Nephron (organoid): ENCODE results near the gene HCLS1.

Experiments used
- H3K27ac Mint-ChIP-seq, 3 experiments: 2 replicates each; pipeline ENCODE4 v1.8.0; 2020; ENCODE audit warnings: mixed read lengths in 3 of 3, mild to moderate bottlenecking in 2 of 3, moderate library complexity in 1 of 3
- H3K27me3 Mint-ChIP-seq: 2 replicates; pipeline ENCODE4 v1.8.0; 2021; ENCODE audit warnings: low read depth, mild to moderate bottlenecking, moderate library complexity, mixed read lengths
- H3K36me3 Mint-ChIP-seq: 2 replicates; pipeline ENCODE4 v1.8.0; 2020; ENCODE audit warnings: low read depth, mixed read lengths
- H3K4me1 Mint-ChIP-seq: 2 replicates; pipeline ENCODE4 v1.8.0; 2020; ENCODE audit warnings: mixed read lengths
- H3K4me3 Mint-ChIP-seq, 3 experiments: 2 replicates each; pipeline ENCODE4 v1.8.0; 2020; ENCODE audit warnings: mild to moderate bottlenecking in 3 of 3, mixed read lengths in 3 of 3, moderate library complexity in 2 of 3
- H3K9me3 Mint-ChIP-seq: 2 replicates; pipeline ENCODE4 v1.8.0; 2020; ENCODE audit warnings: mixed read lengths
- CTCF ChIP-seq, 3 experiments: fragments of 200-600 bp; sonication (generic); IDR thresholded peaks; one replicate each; pipeline ENCODE4 v1.5.0; 2021; ENCODE audit warnings: antibody characterized with exemption in 3 of 3; ENCODE audit not compliant: unreplicated experiment in 3 of 3

The HCLS1 gene

GRCh38 chr3:121681792-121682191 lies 21.1 kb upstream of the HCLS1 start:
- Mint-ChIP-seq H3K27ac (no peak overlapping the region), H3K36me3 (peaks cover 78% of the 10 kb centered on the region), H3K4me3 (no peak overlapping the region), H3K27me3 (no peaks in the 10 kb centered on the region), H3K4me1 (no peaks in the 10 kb centered on the region), H3K9me3 (peaks cover 27% of the 10 kb centered on the region)
- no peak for TF ChIP-seq CTCF (IDR thresholded peaks at IDR 0.05; ENCODE audit: unreplicated experiment in 3 of 3)

DNA sequence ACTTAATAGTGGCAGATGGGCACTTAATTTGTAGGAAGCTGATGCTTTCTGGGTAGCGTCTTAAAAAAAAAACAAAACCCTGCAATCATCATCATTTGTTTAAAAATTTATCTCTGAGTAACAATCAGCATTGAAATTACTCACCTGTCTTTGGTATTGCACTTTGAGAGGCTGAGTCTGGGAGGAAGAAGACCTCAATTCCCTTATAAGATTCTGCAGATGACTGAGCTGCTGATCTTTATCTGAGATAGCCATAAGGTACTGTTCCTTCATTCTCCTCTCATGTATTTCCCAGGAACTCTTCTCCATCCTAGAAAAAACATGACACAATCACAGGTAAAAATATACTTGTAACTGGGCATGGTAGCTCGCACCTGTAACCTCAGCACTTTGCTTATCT lies 16.4 kb upstream of the HCLS1 start:
- Mint-ChIP-seq H3K36me3 (peaks cover 75% of the 10 kb centered on the region), H3K9me3 (no peaks in the 10 kb centered on the region), H3K4me3 (no peak overlapping the region), H3K27ac (no peak overlapping the region), H3K27me3 (no peaks in the 10 kb centered on the region), H3K4me1 (no peaks in the 10 kb centered on the region)
- no peak for TF ChIP-seq CTCF (IDR thresholded peaks at IDR 0.05; ENCODE audit: unreplicated experiment in 3 of 3)

GRCh38 chr3:121670676-121671075 lies 10.0 kb upstream of the HCLS1 start:
- Mint-ChIP-seq H3K27ac (no peak overlapping the region), H3K4me3 (no peak overlapping the region), H3K4me1 (no peaks in the 10 kb centered on the region), H3K9me3 (no peaks in the 10 kb centered on the region), H3K36me3 (peaks cover 67% of the 10 kb centered on the region), H3K27me3 (no peaks in the 10 kb centered on the region)
- no peak for TF ChIP-seq CTCF (IDR thresholded peaks at IDR 0.05; ENCODE audit: unreplicated experiment in 3 of 3)

- TF ChIP-seq CTCF (IDR thresholded peaks at IDR 0.05; ENCODE audit: unreplicated experiment in 3 of 3), result no peak
- Mint-ChIP-seq H3K4me1 (peaks cover 17% of the 10 kb centered on the region), H3K27ac (no peak overlapping the region), H3K4me3 (no peak overlapping the region), H3K9me3 (no peaks in the 10 kb centered on the region), H3K36me3 (peaks cover 70% of the 10 kb centered on the region), H3K27me3 (no peaks in the 10 kb centered on the region)
These were observed 6.6 kb upstream of the HCLS1 start for GRCh38 chr3:121667333-121667732.

- TF ChIP-seq CTCF (IDR thresholded peaks at IDR 0.05; ENCODE audit: unreplicated experiment in 3 of 3), result no peak
- H3K4me3 Mint-ChIP-seq, result no peak overlapping the region
- peaks cover 17% of the 10 kb centered on the region for H3K4me1 Mint-ChIP-seq
- no peak overlapping the region for H3K27ac Mint-ChIP-seq
- H3K27me3 Mint-ChIP-seq, result no peaks in the 10 kb centered on the region
- H3K9me3 Mint-ChIP-seq, result no peaks in the 10 kb centered on the region
- H3K36me3 Mint-ChIP-seq, result peaks cover 66% of the 10 kb centered on the region
These were observed 4.8 kb upstream of the HCLS1 start for GRCh38 chr3:121665488-121665887.

DNA sequence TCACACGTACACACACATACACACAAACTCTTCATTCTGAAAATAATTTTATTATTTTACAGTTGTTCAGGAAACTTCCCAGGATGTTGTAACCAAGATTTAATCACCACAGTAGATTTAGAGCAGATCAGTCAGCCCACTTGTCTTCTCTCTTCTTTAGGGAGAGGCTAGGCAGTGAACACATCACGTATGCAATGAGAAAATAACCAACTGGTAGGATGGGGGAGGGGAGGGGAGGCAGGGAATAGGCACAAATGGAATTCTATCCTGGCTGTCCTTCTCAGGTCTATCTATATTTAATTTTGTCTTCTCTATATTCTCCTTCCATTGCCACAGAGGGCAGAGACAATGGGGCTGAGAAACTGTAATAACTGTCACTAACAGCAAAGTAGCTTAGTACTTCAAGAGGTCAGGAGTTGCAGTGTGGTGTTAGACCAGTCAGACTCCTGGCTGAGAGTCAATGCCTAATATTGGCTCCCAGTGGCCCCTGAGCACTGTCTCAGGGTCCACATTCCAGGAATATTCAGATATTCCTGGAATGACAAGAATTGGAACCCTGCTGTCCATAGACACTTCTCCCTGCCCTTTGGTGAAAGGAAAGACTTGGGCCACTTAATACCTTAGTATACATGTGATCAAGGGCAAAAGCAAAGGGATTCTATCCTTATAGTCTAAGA lies 2.6 kb upstream of the HCLS1 start:
- Mint-ChIP-seq H3K9me3 (no peaks in the 10 kb centered on the region), H3K4me1 (peaks cover 17% of the 10 kb centered on the region), H3K36me3 (peaks cover 54% of the 10 kb centered on the region), H3K4me3 (no peak overlapping the region), H3K27me3 (no peaks in the 10 kb centered on the region), H3K27ac (no peak overlapping the region)
- TF ChIP-seq CTCF (IDR thresholded peaks at IDR 0.05; ENCODE audit: unreplicated experiment in 3 of 3), result no peak
